ENCODE results near the gene EGLN2. TPM values are rescaled to one million over a fixed set of nuclear protein-coding genes. Genes with fewer than 3 reads are reported as not detected.
A peak's percentile ranks its signal among the peaks of the same experiment; 100 is the strongest.
"Not testable (repeated sequence)": the region's sequence is repeated elsewhere in the genome, so short reads cannot be mapped to it uniquely, and the experiment has no call there.

Gene EGLN2
- total RNA-seq, 1 donor from 2014 or later: 113 TPM

- DNase-seq (ENCODE audit: low spot score): no peak
Measured at GRCh38 chr19:40815223-40815622, 16.2 kb downstream of the EGLN2 start.

DNA sequence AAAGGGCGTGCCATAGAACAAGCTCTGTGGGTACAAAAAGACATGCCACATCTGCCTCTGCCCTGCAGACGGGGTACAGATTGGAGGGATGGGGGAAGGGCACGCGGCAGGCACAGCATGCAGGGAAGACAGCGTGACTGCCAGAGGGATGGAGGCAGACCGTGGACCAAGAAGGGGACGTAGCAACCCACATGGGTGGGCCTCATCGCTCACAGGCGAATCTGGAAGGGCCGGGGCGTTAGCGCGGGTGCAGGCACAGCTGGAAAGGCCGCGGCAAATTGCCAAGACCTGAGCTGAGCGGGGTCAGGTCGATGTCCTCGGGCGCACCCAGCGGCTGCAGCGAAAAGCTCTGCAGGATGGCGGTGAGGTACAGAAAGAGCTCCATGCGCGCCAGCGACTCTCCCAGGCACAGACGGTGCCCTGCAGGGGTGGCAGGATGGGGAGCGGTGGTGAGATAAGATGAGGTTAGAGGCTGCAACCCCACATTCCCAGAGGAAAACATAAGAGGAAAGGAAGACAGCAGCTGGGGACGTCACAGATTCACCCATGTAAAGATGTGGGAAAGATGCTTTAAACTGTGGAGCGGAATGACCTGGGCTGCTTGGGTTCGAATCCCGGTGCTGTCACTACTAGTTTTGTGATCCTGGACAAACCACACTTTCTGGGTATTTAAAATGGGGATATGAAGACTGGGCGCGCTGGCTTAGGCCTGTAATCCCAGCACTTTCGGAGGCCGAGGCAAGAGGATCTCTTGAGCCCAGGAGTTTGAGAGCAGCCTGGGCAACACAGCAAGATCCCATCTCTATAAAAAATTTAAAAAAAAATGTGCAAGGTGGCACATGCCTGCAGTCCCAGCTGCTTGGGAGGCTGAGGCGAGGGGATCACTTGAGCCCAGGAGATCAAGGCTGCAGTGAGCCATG, 19.7 kb downstream of the EGLN2 start:
- peak; percentile 93 for DNase-seq (ENCODE audit: low spot score)

- DNase-seq (ENCODE audit: low spot score): peak; percentile 59
Measured at GRCh38 chr19:40819479-40820234, 20.7 kb downstream of the EGLN2 start.

GRCh38 chr19:40822161-40822560, 23.2 kb downstream of the EGLN2 start:
- peak; percentile 55 for DNase-seq (ENCODE audit: low spot score)

- DNase-seq (ENCODE audit: low spot score): peak; percentile 37
Measured at GRCh38 chr19:40822704-40823553, 23.9 kb downstream of the EGLN2 start.

DNA sequence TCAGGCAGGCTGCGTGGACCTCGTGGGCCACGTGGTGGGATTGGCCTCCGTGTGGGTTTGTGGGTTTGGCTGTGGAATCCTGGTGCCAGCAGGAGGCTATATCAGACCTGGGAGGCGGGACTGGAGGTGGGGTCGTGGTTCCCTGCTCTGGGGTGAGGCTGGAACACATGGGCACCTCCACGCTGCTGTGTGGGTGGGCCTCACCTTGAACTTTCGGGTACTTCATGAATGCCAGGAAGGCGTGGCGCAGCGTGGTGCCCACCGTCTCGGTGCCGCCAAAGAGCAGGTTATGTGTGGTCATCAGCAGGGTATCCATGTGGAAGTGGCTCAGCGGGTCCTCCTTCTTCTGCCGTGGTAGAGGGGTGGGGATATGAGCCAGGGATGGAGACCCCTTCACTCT, 25.9 kb downstream of the EGLN2 start:
- DNase-seq (ENCODE audit: low spot score): peak; percentile 75

- peak; percentile 47 for DNase-seq (ENCODE audit: low spot score)
Measured at GRCh38 chr19:40825460-40826095, 26.6 kb downstream of the EGLN2 start.

DNA sequence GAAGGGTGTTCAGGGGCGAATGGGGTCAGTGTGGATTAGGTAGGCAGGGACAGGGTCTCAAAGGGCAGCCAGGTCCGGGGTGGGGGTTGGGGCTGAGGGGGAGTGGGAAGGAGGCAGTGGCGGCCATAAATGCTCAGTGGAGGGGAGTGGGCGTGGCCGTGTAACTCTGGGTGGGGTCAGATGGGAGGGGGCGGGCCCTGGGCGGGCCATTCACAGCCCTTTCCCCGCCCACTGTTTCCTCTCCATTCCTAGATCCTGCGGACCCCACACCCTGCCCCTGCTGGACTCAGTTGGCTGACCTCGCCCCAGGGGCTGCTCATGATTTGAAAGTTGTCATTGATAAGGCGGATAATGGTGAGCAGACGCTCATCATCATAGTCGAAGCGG, 27.3 kb downstream of the EGLN2 start:
- DNase-seq (ENCODE audit: low spot score): not testable (repeated sequence)

- peak; percentile 60 for DNase-seq (ENCODE audit: low spot score)
Measured at GRCh38 chr19:40826699-40827385, 27.9 kb downstream of the EGLN2 start.

DNA sequence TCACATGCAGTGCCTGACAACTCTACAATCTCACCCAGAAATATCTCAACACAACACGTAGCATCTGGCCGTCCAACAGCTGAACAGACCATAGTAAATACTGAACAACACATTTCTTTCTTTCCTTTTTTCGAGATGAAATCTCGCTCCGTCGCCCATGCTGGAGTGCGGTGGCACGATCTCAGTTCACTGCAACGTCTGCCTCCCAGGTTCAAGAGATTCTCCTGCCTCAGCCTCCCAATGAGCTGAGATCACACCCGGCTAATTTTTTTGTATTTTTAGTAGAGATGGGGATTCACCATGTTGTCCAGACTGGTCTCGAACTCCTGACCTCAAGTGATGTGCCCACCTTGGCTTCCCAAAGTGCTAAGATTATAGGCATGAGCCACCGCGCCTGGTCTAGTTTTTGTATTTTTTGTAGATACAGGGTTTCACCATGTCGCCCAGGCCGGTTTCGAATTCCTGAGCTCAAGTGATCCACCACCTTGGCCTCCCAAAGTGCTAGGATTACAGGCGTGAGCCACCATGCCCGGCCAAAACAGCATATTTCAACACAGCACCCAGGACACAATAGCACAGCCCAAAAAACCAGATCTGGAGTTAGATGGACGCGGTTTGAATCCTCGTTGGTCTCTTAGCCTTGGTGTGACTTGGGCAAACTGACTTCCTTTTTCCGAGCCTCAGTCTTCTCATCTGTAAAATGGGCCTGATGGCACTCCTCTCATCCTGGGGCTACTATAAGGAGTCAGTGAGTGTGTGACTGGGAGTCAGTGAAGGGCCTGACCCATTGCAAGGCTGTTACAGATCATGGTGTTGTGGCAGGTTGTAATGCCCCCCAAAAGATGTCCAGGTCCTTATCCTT, 28.6 kb downstream of the EGLN2 start:
- peak; percentile 43 for DNase-seq (ENCODE audit: low spot score)

GRCh38 chr19:40829205-40829604, 30.2 kb downstream of the EGLN2 start:
- no peak for DNase-seq (ENCODE audit: low spot score)

- DNase-seq (ENCODE audit: low spot score): peak; percentile 22
Measured at GRCh38 chr19:40830741-40831140, 31.8 kb downstream of the EGLN2 start.

- DNase-seq (ENCODE audit: low spot score): peak; percentile 20
Measured at GRCh38 chr19:40831502-40832430, 32.8 kb downstream of the EGLN2 start.

DNA sequence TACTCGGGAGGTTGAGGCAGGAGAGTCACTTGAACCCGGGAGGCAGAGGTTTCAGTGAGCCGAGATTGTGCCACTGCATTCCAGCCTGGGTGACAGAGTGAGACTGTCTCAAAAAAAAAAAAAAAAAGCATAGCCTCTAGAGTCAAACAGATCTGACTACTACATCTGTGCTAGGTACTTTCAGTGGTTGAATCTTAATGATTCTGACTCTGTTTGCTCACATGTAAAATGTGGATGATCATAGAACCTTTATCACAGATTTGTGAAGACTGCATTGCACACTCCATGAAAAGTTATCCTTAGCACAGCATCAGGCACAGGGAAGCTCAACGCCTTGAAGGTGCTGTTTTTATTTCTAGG, 33.4 kb downstream of the EGLN2 start:
- not testable (repeated sequence) for DNase-seq (ENCODE audit: low spot score)

DNA sequence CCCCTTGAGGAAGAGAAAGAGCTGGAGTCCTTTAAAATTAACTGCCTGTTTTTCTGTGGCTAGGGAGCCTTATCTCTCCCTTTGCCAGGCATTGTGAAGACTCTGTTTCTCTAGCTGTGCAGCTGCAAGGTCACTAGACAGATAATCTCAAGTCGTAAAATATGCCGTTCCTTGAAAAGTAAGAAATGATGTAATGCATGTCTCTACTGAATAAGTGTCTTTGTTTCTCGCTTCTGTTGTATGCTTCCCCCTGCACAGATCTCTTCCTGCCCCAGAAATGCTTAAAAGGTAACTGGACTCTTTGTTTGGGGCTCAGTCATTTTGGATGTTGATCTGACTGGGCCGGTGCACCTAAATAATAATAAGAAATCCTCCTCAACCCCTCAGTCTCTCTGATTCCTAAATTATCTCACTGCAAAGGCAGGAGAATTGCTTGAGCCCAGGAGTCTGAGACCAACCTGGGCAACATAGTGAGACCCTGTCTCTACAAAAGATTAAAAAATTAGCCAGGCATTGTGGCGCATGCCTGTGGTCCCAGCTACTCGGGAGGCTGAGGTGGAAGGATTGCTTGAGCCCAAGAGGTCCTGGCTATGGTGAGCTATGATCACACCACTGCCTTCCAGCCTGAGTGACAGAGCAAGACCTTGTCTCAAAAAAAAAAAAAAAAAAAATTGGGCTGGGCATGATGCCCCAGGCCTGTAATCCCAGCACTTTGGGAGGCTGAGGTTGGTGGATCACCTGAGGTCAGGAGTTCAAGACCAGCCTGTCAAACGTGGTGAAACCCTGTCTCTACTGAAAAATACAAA, 34.9 kb downstream of the EGLN2 start:
- DNase-seq (ENCODE audit: low spot score): not testable (repeated sequence)

DNA sequence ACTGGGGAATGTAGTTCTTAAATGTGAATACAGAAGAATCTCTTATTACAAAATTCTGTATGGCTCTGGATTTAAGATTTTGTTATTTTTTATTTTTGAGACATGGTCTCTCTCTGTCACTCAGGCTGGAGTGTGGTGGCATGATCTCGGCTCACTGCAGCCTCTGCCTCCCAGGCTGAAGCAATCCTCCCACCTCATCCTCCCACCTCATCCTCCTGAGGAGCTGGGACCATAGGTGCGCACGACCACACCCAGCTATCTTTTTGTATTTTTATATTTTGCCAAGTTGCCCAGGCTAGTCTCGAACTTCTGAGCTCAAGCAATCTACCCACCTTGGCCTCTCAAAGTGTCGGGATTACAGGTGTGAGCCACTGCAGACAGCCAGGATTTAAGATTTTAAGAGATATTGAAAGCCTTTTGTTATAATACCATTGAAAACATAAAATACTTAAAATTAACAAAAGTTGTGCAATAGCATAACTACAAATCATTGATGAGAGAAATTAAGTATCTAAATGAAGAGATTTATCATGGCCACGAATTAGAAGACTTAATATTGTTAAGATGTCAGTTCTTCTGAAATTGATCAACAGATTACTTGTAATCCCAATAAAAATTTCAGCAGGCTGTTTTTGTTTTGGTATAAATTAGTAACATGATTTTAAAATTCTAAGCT, 37.9 kb downstream of the EGLN2 start:
- DNase-seq (ENCODE audit: low spot score): peak; percentile 20

DNA sequence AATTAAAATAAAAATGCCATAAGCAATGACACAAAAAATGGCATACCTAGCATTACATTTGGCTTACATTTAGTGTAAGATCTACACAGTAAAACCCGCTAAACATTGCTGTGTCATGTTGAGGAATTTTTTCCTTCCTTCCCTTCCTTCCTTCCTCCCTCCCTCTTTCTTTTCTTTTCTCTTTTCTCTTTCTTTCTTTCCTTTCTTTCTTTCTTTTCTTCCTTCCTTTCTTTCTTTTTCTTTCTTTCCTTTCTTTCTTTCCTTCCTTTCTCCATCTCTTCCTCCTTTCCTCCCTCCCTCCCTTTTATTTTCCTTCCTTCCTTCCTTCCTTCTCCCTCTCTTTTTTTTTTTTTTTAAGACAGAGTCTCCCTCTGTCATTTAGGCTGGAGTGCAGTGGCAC, 39.5 kb downstream of the EGLN2 start:
- not testable (repeated sequence) for DNase-seq (ENCODE audit: low spot score)

Measured in mesenteric fat pad (tissue), 1 donor.